ENCODE results near the gene ISOC2.
A peak's percentile ranks its signal among the peaks of the same experiment; 100 is the strongest.
"Not testable (repeated sequence)": the region's sequence is repeated elsewhere in the genome, so short reads cannot be mapped to it uniquely, and the experiment has no call there.

The ISOC2 gene

GRCh38 chr19:55496820-55497219, 35.4 kb upstream of the ISOC2 start:
- H3K27ac ChIP-seq (ENCODE audit: low read length); H3K27me3 ChIP-seq (ENCODE audit: control insufficient read depth in 1 of 2, insufficient read depth in 2 of 2, low read length in 2 of 2); H3K9me3 ChIP-seq (ENCODE audit: control insufficient read depth in 2 of 2, low read length in 2 of 2); H3K4me3 ChIP-seq (ENCODE audit: low read length in 2 of 2); H3K9ac ChIP-seq (ENCODE audit: low read length in 2 of 2): not testable (repeated sequence)
- Histone ChIP-seq H3K4me1 (ENCODE audit: control insufficient read depth, insufficient read depth, low read length) (peaks cover 39% of the 10 kb centered on the region), H3K36me3 (ENCODE audit: control insufficient read depth in 2 of 2, insufficient read depth in 2 of 2, low read length in 2 of 2) (peaks cover 10 to 25% of the 10 kb centered on the region in 2 donors)

- no peaks in the 10 kb centered on the region for H3K27me3 ChIP-seq (ENCODE audit: control insufficient read depth in 1 of 2, insufficient read depth in 2 of 2, low read length in 2 of 2)
- no peaks in the 10 kb centered on the region for H3K9me3 ChIP-seq (ENCODE audit: control insufficient read depth in 2 of 2, low read length in 2 of 2)
- H3K4me3 ChIP-seq (ENCODE audit: low read length in 2 of 2): no peak overlapping the region
- H3K27ac ChIP-seq (ENCODE audit: low read length): no peak overlapping the region
- no peak overlapping the region for H3K9ac ChIP-seq (ENCODE audit: low read length in 2 of 2)
- H3K36me3 ChIP-seq (ENCODE audit: control insufficient read depth in 2 of 2, insufficient read depth in 2 of 2, low read length in 2 of 2): peaks cover 6 to 16% of the 10 kb centered on the region in 2 donors
- peaks cover 50% of the 10 kb centered on the region for H3K4me1 ChIP-seq (ENCODE audit: control insufficient read depth, insufficient read depth, low read length)
Observed at GRCh38 chr19:55495646-55496349, 34.4 kb upstream of the ISOC2 start.

GRCh38 chr19:55494172-55494761, 32.8 kb upstream of the ISOC2 start:
- Histone ChIP-seq H3K9ac (ENCODE audit: low read length in 2 of 2) (peak overlapping the region in 1 of 2 donors; percentile 21), H3K27me3 (ENCODE audit: control insufficient read depth in 1 of 2, insufficient read depth in 2 of 2, low read length in 2 of 2) (no peaks in the 10 kb centered on the region), H3K4me3 (ENCODE audit: low read length in 2 of 2) (peak overlapping the region in 1 of 2 donors; percentile 62), H3K9me3 (ENCODE audit: control insufficient read depth in 2 of 2, low read length in 2 of 2) (no peaks in the 10 kb centered on the region), H3K27ac (ENCODE audit: low read length) (peak overlapping the region; percentile 11), H3K36me3 (ENCODE audit: control insufficient read depth in 2 of 2, insufficient read depth in 2 of 2, low read length in 2 of 2) (peaks cover 2 to 9% of the 10 kb centered on the region in 2 donors), H3K4me1 (ENCODE audit: control insufficient read depth, insufficient read depth, low read length) (peaks cover 60% of the 10 kb centered on the region)

GRCh38 chr19:55493645-55494171, 32.3 kb upstream of the ISOC2 start:
- peaks cover 2 to 9% of the 10 kb centered on the region in 2 donors for H3K36me3 ChIP-seq (ENCODE audit: control insufficient read depth in 2 of 2, insufficient read depth in 2 of 2, low read length in 2 of 2)
- H3K4me1 ChIP-seq (ENCODE audit: control insufficient read depth, insufficient read depth, low read length): peaks cover 59% of the 10 kb centered on the region
- no peaks in the 10 kb centered on the region for H3K27me3 ChIP-seq (ENCODE audit: control insufficient read depth in 1 of 2, insufficient read depth in 2 of 2, low read length in 2 of 2)
- peak overlapping the region in 1 of 2 donors; percentile 62 for H3K4me3 ChIP-seq (ENCODE audit: low read length in 2 of 2)
- no peak overlapping the region for H3K9ac ChIP-seq (ENCODE audit: low read length in 2 of 2)
- H3K27ac ChIP-seq (ENCODE audit: low read length): peak overlapping the region; percentile 11
- no peaks in the 10 kb centered on the region for H3K9me3 ChIP-seq (ENCODE audit: control insufficient read depth in 2 of 2, low read length in 2 of 2)

GRCh38 chr19:55493052-55493644, 31.7 kb upstream of the ISOC2 start:
- no peaks in the 10 kb centered on the region for H3K27me3 ChIP-seq (ENCODE audit: control insufficient read depth in 1 of 2, insufficient read depth in 2 of 2, low read length in 2 of 2)
- H3K4me1 ChIP-seq (ENCODE audit: control insufficient read depth, insufficient read depth, low read length): peaks cover 58% of the 10 kb centered on the region
- H3K4me3 ChIP-seq (ENCODE audit: low read length in 2 of 2): peak overlapping the region in 1 of 2 donors; percentile 22
- no peak overlapping the region for H3K9ac ChIP-seq (ENCODE audit: low read length in 2 of 2)
- no peaks in the 10 kb centered on the region for H3K9me3 ChIP-seq (ENCODE audit: control insufficient read depth in 2 of 2, low read length in 2 of 2)
- no peak overlapping the region for H3K27ac ChIP-seq (ENCODE audit: low read length)
- H3K36me3 ChIP-seq (ENCODE audit: control insufficient read depth in 2 of 2, insufficient read depth in 2 of 2, low read length in 2 of 2): peaks cover 2 to 9% of the 10 kb centered on the region in 2 donors

DNA sequence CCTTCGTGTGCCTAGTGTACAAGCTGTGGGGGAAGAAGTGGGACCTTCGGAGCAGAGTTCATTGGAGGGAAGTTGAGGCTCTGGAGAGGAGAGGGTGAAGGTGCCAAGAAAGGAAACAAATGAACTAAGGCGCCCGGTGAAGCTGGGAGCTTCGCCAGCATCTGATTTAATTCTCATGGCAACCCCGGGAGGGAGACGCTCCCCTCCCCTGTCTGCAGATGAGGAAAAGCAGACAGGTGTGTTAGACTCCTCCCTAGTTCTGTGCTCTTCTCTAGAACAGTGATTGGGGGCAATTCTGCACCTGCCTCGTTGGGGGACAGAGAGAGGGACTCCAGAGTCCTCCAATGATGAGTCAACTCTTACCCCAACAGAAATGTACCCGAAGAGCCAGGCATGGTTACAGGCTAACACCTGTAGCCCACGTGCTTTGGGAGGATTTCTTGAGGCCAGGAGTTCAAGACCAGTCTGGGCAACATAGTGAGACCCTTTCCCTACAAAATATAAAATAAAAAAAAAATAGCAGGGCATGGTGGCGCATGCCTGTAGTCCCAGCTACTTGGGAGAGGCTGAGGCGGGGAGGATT, 31.0 kb upstream of the ISOC2 start:
- Histone ChIP-seq H3K27ac (ENCODE audit: low read length) (peak overlapping the region; percentile 93), H3K27me3 (ENCODE audit: control insufficient read depth in 1 of 2, insufficient read depth in 2 of 2, low read length in 2 of 2) (no peaks in the 10 kb centered on the region), H3K9me3 (ENCODE audit: control insufficient read depth in 2 of 2, low read length in 2 of 2) (no peaks in the 10 kb centered on the region), H3K36me3 (ENCODE audit: control insufficient read depth in 2 of 2, insufficient read depth in 2 of 2, low read length in 2 of 2) (peaks cover 2 to 9% of the 10 kb centered on the region in 2 donors), H3K4me3 (ENCODE audit: low read length in 2 of 2) (peak overlapping the region in 1 of 2 donors; percentile 15), H3K4me1 (ENCODE audit: control insufficient read depth, insufficient read depth, low read length) (peaks cover 60% of the 10 kb centered on the region), H3K9ac (ENCODE audit: low read length in 2 of 2) (peak overlapping the region in 1 of 2 donors; percentile 39)

DNA sequence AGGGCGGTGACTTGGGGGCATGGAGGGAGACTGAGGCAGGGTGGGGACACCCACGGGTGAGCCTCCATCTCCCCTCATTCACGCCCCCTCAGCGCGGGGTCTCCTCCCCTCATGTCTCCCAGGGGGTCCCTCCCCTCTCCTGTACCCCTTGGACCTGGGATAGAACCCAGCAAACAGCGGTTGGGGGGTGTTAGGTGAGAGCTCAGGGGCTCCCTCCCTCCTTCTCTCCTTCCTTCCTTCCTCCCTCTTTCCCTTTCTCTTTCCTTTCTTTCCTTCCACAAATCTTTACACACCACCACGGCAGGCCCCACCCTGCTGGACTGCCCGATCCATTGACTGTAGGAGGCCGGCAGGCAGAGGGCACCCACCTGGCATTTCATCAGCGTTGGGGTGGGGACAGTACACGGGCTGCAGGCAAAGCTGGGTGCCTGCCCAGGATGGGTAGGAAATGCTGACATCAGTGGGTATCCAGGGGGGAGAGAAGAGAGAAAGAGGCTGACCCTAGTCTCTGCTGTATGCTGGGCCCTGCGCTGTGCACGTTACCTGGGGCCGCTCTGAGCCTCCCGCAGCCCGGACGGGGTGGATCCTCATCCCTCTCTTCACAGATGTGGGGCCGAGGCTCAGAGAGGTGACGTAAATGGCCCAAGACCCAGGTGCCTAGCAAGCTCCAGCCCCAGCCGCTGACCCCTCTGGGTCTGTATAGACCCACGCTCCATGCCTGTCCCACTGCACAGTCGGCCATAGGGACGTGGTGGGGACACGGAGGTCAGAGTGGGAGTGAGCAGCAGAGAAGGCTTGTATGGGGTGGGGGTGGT, 30.3 kb upstream of the ISOC2 start:
- no peaks in the 10 kb centered on the region for H3K27me3 ChIP-seq (ENCODE audit: control insufficient read depth in 1 of 2, insufficient read depth in 2 of 2, low read length in 2 of 2)
- peaks cover 67% of the 10 kb centered on the region for H3K4me1 ChIP-seq (ENCODE audit: control insufficient read depth, insufficient read depth, low read length)
- H3K9me3 ChIP-seq (ENCODE audit: control insufficient read depth in 2 of 2, low read length in 2 of 2): no peaks in the 10 kb centered on the region
- peak overlapping the region in 1 of 2 donors; percentile 39 for H3K9ac ChIP-seq (ENCODE audit: low read length in 2 of 2)
- H3K36me3 ChIP-seq (ENCODE audit: control insufficient read depth in 2 of 2, insufficient read depth in 2 of 2, low read length in 2 of 2): peaks cover 2 to 7% of the 10 kb centered on the region in 2 donors
- H3K4me3 ChIP-seq (ENCODE audit: low read length in 2 of 2): peak overlapping the region in 1 of 2 donors; percentile 8
- peak overlapping the region; percentile 93 for H3K27ac ChIP-seq (ENCODE audit: low read length)

GRCh38 chr19:55490478-55491432, 29.3 kb upstream of the ISOC2 start:
- no peaks in the 10 kb centered on the region for H3K27me3 ChIP-seq (ENCODE audit: control insufficient read depth in 1 of 2, insufficient read depth in 2 of 2, low read length in 2 of 2)
- peak overlapping the region in 1 of 2 donors; percentile 8 for H3K4me3 ChIP-seq (ENCODE audit: low read length in 2 of 2)

GRCh38 chr19:55489711-55490477, 28.5 kb upstream of the ISOC2 start:
- Histone ChIP-seq H3K4me1 (ENCODE audit: control insufficient read depth, insufficient read depth, low read length) (peaks cover 81% of the 10 kb centered on the region), H3K9me3 (ENCODE audit: control insufficient read depth in 2 of 2, low read length in 2 of 2) (no peaks in the 10 kb centered on the region), H3K27me3 (ENCODE audit: control insufficient read depth in 1 of 2, insufficient read depth in 2 of 2, low read length in 2 of 2) (no peaks in the 10 kb centered on the region), H3K9ac (ENCODE audit: low read length in 2 of 2) (peak overlapping the region; percentile 26 to 42), H3K4me3 (ENCODE audit: low read length in 2 of 2) (peak overlapping the region in 1 of 2 donors; percentile 64), H3K36me3 (ENCODE audit: control insufficient read depth in 2 of 2, insufficient read depth in 2 of 2, low read length in 2 of 2) (peaks cover 0 to 3% of the 10 kb centered on the region in 2 donors), H3K27ac (ENCODE audit: low read length) (peak overlapping the region; percentile 93)

More at GRCh38 chr19:55490478-55491432, 29.3 kb upstream of the ISOC2 start:
- peak overlapping the region; percentile 32 to 62 for H3K9ac ChIP-seq (ENCODE audit: low read length in 2 of 2)
- H3K4me1 ChIP-seq (ENCODE audit: control insufficient read depth, insufficient read depth, low read length): peaks cover 77% of the 10 kb centered on the region
- peak overlapping the region; percentile 93 for H3K27ac ChIP-seq (ENCODE audit: low read length)
- H3K36me3 ChIP-seq (ENCODE audit: control insufficient read depth in 2 of 2, insufficient read depth in 2 of 2, low read length in 2 of 2): peaks cover 0 to 3% of the 10 kb centered on the region in 2 donors
- H3K9me3 ChIP-seq (ENCODE audit: control insufficient read depth in 2 of 2, low read length in 2 of 2): no peaks in the 10 kb centered on the region

Data from stomach smooth muscle (tissue), 2 donors.